AML-193 (cell line): ENCODE measurements around the gene GFOD1.

ENCODE experiments used
- DNase-seq, 2 experiments: peaks; one replicate each; lab custom pipeline; 2025; lab: John Stamatoyannopoulos, UW

The GFOD1 gene

GRCh38 chr6:13485923-13486562 lies 1.4 kb downstream of the GFOD1 start:
- peak; percentile 50 to 53 for DNase-seq

GRCh38 chr6:13485303-13485702 lies 2.1 kb downstream of the GFOD1 start:
- DNase-seq: no peak

GRCh38 chr6:13484827-13485226 lies 2.6 kb downstream of the GFOD1 start:
- no peak for DNase-seq

- no peak for DNase-seq
Measured at GRCh38 chr6:13484138-13484708, 3.2 kb downstream of the GFOD1 start.

- DNase-seq: no peak
Measured at GRCh38 chr6:13480631-13481501, 6.5 kb downstream of the GFOD1 start.

- no peak for DNase-seq
Measured at GRCh38 chr6:13479971-13480434, 7.4 kb downstream of the GFOD1 start.

GRCh38 chr6:13479206-13479800 lies 8.1 kb downstream of the GFOD1 start:
- DNase-seq: peak; percentile 59 to 72

- DNase-seq: no peak
Measured at GRCh38 chr6:13478525-13478966, 8.9 kb downstream of the GFOD1 start.

GRCh38 chr6:13474787-13475186 lies 12.6 kb downstream of the GFOD1 start:
- no peak for DNase-seq

- no peak for DNase-seq
Measured at GRCh38 chr6:13474360-13474759, 13.0 kb downstream of the GFOD1 start.

- no peak for DNase-seq
Measured at GRCh38 chr6:13473768-13474165, 13.6 kb downstream of the GFOD1 start.

GRCh38 chr6:13472976-13473767 lies 14.2 kb downstream of the GFOD1 start:
- no peak for DNase-seq

GRCh38 chr6:13472099-13472498 lies 15.3 kb downstream of the GFOD1 start:
- no peak for DNase-seq

GRCh38 chr6:13471184-13471583 lies 16.2 kb downstream of the GFOD1 start:
- DNase-seq: no peak

GRCh38 chr6:13470238-13471140 lies 16.9 kb downstream of the GFOD1 start:
- DNase-seq: no peak

- no peak for DNase-seq
Measured at GRCh38 chr6:13469693-13470092, 17.7 kb downstream of the GFOD1 start.

GRCh38 chr6:13468839-13469238 lies 18.6 kb downstream of the GFOD1 start:
- no peak for DNase-seq

GRCh38 chr6:13467216-13467600 lies 20.2 kb downstream of the GFOD1 start:
- peak; percentile 8 to 12 for DNase-seq

GRCh38 chr6:13466304-13467215 lies 20.8 kb downstream of the GFOD1 start:
- DNase-seq: no peak

GRCh38 chr6:13465734-13466133 lies 21.7 kb downstream of the GFOD1 start:
- no peak for DNase-seq
